GM21529 (cell line): Measurements from ENCODE around the gene NDUFA8.
"Not testable (repeated sequence)": the region's sequence is repeated elsewhere in the genome, so short reads cannot be mapped to it uniquely, and the experiment has no call there.

ENCODE experiments used
- ATAC-seq: cut with Tn5 transposase; IDR thresholded peaks from one replicate; pipeline ENCODE4 v1.9.1; 2021; ENCODE audit not compliant: unreplicated experiment

NDUFA8 gene

DNA sequence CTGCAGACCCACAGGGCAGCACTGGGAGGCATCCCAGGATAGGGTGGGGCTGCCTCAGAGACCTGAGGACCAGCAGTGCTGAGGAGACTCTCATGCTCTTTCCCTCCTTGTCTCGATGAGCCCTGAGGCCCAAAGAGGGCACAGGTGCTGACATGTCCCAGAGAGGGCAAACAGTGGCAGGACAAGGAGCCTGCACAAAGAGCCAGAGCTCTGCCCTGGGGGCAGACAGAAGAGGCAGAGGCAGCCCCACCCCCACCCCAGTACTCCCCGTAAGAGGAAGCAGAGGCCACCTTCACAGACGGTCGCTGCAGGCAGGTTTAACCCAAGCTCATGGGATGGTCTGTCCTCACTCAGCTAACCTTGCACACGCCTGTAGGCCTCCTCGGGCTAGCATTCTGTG lies 37.1 kb downstream of the NDUFA8 start:
- ATAC-seq = no peak

DNA sequence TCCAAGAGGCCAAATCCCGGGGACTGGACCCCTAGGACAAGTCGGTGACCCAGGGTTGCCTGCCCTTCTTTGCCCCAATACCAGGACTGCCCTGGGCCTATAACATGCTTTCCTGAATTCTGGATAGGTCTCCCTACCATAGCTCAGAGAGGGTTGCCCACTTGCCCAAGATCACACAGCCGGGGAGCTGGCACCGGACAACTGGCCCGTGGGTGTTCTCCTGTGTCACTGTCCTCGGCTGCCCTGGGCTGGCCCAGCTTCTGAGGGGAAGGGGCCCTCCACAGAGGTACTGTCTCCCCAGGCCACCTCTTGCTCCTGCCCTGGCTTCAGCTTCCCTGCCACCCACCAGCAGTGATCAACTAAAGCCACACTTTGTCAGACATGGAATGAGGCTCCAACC lies 37.6 kb downstream of the NDUFA8 start:
- ATAC-seq = no peak

DNA sequence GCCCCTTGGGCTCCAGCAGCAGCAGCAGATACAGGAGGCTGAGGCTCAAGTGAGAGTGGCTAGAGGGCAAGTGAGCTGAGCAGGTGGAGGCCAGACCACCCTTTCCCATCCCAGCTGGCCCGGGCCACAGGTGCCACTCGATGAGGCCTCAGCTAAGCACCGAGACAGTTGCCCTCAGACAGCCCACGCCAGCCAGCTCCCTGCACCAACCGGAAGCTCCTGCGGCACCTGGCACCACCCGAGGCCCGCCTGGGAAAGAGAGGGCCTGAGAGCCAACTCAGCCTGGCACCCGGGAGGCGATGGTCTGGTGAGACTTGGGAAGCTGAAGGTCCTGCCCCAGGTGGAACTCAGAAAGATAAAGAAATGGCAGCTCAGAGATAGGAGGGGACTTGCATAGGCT lies 38.2 kb downstream of the NDUFA8 start:
- no peak for ATAC-seq

DNA sequence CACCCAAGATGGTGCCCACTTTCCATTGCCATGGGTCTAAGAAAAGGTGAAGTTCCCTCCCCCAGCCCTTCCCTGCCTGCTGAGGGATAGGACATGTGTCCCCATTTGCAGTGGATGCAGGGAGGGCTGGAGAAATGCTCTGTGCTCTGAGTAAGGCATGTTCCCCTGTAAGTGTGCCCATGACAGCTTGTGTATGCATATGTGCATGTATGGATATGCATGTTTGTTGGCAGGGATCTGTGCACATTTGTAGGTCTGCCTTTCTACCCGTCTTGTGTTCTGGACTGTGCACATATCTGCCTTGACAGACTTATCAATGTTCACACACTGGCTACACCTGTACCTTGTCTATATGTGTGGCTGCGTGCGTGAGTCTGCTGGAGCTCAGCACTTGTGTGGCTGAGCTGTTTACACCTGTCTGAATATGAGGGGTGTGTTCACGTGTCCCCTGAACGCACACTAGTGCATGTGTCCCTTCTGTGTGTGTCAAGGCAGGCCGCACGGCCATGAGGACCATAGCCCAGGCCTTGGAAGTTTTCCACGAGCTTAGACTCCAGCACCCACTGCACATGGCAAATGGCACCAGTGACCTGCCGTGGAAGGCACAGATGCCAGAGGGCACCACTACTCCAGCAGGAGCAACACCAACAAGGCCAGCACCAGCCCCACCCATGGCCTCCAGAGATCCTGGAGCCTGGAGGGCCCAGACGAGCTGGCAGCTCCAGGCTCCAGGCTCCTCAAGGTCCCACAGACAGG lies 39.1 kb downstream of the NDUFA8 start:
- ATAC-seq = no peak

DNA sequence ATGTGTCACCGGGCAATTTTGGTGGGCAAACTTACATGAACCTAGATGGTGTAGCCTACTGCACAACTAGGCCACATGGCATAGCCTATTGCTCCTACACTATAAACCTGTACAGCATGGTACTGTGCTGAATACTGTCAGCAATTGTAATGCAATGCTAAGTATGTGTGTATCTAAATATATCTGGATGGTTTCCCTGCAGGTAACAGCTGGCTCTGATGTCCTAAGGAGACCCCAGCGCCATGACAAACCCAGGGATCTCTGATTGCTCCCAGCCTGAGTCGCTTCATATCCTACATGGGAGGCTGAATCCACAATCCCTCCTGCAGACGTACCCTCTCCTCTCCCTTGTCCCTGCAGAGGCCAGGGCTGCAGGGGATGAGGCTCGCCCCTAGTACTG lies 39.9 kb downstream of the NDUFA8 start:
- no peak for ATAC-seq

DNA sequence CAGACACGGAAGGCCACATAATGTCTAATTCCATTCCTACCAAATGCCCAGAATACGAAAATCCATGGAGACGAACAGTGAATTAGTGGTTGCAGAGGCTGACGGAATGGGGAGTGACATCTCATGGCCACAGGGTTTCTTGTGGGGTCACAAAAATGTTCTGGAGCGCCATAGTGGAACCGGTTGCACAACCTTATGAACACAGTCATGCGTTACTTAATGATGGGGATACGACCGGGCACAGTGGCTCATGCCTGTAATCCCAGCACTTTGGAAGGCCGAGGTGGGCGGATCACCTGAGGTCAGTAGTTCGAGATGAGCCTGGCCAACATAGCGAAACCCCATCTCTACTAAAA lies 40.4 kb downstream of the NDUFA8 start:
- no peak for ATAC-seq

DNA sequence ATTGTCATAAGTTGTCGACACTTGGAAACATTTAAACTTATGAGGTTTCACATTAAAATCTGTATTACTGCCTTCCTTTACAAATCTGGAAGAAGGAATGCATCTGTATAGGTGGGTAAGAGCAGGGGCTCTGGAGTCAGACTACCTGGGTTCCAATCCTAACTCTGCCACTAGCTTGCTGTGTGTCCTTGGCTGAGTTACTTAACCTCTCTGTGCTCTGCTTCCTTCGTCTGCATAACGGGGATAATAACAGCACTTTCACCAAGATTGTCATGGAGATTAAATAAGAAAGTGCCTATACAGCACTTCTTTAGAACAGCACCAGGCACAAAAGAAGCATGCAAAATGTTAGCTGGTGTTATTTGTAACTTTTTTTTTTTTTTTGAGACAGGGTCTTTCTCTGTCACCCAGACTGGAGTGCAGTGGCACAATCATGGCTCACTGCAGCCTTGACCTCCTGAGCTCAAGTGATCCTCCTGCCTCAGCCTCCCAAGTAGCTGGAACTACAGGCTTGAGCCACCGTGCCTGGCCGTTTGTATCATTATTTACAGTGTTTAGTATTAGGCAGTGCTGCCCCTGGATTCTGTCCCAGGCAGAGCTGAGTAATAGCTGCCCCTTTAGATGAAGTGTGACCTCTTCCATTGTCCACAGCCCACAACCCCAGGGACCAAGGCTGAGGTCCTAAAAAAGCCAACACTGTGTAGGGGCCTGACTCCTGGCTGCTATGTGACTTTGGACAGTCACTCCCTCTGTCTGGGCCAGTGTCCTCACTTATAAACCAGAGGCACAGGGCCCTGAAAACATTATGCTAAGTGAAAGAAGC lies 41.0 kb downstream of the NDUFA8 start:
- no peak for ATAC-seq

DNA sequence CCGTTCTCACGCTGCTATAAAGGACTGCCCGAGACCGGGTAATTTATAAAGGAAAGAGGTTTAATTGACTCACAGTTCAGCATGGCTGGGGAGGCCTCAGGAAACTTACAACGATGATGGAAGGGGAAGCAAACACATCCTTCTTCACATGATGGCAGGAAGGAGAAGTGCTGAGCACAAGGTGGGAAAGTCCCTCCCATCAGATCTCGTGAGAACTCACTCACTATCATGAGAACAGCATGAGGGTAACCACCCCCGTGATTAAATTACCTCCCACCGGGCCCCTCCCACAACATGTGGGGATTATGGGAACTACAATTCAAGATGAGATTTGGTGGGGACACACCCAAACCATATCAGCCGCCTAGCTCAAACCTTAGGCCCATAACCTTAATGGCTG lies 42.3 kb downstream of the NDUFA8 start:
- not testable (repeated sequence) for ATAC-seq

DNA sequence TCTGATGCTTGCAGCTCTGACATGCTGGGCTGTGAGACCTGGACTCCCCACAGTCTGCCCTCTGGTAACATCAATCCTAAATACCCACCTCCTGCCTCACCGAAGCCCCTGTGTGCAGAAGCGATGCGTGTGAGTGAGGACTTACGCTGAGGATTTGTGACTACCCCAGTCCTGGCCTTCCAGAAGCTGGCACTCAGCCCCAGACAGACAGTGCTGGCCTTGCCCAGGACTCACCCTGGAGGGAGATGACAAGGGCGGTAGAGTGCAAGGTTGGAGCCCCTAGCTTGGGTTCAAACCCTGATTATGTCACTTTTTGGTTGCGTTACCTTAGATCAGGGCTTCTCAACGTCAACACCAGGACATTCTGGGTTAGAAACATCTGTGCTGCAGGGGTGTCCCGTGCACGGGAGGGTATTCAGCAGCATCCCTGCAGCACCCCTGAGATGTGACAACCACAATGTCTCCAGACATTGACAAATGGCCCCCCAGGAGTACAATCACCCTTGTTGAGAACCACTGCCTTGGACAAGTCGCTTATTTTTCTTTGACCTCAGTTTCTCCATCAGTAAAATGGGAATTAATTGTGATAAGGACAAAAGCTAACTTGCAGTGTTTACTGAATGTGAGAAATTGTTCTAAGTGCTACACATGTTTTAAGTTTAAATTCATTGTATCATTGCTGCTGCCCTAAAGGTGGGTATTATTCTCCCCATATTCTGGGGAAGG lies 43.0 kb downstream of the NDUFA8 start:
- ATAC-seq = no peak

DNA sequence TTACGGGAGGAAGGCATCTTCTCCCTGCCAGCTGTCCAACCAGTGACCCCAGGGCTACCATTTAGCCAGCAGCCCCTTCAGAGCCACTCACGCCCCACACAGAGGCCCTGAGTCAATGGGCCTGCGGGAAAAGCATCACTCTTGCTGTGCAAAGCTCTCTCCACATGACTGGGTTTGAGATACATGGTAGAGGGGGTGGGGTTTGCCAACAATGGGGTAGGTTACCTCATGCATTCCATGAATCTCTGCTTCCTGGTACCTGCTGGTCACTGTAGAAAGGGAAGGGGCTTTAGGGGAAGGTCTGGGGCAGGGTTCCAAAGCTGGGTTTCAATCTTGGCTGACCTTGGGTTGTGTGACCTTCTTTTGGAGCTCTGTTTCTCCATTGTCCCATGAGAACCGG lies 43.5 kb downstream of the NDUFA8 start:
- no peak for ATAC-seq

DNA sequence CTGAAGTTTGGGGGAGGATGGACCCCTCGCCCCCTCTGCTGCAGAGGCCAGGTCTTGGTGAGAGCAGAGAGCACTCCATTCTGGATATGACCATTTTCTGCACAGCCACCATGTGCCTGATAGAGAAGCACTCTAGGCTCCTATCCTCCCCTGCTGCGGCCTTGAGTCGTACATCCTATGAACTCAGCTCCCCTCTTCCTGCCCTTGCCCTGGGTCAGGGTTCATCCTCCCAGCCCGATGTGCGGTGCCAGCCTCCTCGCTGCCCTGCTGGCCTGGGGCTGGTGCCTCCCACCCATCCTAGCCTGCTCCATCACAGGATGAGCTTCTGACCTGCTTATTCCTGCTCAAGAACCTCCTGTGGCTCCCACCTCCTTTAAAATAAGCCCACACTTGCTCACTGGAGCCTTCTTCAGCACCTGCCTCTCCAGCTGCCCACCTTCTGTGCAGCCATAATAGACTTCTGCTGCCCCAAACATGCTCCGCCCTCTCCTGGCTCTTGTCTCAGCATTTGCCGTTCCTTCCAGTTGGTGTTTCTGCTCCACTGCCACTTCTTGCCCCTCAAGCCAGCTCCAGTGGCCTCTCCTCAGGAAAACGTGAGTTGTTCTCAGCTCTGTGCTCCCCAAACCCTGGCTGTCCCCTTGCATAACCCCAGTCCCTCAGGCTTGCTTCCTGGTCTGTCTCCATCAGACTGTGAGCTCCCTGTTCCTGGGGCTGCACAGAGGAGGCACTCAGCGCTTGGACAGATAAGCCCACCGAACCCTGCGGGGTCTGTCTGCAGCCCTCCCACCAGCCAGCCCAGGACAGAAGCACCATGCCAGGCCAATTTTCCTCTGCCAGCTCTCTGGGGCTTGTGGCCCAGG lies 44.2 kb downstream of the NDUFA8 start:
- ATAC-seq = no peak

DNA sequence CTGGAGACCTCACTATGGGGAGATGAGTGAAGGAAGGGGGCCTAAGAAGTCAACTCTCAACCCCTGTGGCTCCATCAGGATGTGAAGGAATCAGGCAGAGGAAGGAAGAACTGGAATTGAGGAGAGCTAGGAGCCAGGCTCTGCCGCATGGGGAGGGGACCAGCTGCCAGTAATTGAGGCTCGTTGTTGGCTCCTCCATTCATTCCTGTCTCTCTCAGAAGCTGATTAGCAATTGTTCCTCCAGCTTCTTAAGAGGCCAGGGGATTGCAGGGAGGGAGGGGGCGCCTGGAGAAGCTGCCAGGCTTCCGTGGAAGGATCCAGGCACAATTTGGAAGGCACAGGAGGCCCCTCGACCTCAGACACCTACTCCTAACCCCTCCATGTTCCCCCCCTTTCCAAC lies 46.0 kb downstream of the NDUFA8 start:
- no peak for ATAC-seq

DNA sequence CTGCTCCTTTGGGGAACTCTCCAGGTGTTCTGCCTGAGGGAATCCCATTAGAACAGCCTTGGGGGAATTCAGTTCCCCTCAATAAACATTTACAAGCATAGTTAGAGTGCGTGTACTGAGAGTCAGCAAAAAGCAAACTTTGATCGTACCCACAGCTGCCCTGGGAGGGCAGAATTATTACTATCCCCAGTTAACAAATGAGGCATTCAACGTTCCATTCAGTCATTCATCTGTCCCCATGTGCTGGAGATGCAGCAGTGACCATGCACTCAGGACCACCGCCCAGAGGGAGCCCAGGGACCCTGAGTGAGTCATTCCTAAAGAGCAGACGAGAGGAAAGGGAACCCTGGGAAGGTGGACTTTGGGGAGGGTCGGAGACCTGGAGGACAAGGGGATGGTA lies 47.3 kb downstream of the NDUFA8 start:
- no peak for ATAC-seq

DNA sequence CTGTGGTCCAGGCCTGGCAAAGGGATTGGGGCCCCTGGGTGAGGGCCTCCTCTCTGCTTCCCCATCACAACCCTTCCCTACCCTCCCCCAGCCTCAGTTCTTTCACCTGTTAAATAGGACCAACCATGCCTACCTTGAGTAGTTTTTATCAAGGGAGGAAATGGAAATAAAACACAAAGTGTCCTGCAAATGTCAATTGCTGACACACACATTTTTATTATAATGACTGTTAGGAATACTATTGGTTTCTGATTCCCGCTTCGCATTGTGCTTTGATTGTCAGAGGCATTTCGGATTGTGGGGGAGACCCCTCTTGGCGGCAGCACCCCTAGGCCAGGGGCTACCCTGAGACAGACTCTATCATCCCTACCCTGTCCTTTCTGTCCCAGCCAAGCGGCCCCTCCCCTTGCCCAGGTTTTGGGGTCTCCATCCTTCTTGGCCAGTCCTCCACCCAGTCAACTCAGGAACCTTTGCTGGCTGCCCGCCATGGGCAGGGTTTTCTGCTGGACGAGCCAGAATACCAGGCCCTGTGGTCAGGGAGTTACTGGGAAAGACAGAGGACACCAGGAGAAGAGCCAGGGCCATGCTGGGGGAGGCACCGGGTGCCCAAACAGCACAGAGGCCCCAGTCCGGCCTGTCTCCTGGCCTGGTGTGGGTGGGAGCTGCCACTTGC lies 48.0 kb downstream of the NDUFA8 start:
- no peak for ATAC-seq

DNA sequence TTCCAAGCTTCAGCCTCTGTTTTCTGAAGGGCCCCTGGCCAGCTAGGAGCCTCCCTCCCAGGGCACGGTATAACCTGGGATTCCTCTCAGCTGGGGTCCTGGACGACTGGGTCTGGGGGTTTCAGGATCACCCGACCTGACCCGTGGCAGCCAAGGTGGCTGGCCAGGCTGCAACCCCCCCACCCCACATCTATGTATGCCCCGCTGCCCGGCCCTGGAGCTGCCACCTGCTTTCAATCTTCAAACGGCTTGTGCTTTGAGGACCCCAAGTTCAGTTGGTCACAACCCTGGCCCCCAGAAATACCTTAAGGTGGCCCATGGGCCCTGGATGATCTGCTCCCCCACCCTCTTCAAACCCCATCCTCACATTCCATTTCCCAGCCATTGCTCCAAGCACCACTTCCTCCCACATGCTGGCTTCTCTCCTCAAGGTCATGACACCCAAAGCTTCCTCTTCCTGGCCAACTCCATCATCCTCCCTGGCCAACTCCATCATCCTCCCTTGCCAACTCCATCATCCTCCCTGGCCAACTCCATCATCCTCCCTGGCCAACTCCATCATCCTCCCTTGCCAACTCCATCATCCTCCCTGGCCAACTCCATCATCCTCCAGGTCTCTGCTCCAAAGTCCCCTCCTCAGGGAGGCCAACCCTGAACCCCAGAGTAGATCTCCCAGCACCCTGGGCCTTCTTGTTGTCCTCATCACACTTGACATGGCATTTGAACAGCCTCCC lies 49.3 kb downstream of the NDUFA8 start:
- no peak for ATAC-seq

DNA sequence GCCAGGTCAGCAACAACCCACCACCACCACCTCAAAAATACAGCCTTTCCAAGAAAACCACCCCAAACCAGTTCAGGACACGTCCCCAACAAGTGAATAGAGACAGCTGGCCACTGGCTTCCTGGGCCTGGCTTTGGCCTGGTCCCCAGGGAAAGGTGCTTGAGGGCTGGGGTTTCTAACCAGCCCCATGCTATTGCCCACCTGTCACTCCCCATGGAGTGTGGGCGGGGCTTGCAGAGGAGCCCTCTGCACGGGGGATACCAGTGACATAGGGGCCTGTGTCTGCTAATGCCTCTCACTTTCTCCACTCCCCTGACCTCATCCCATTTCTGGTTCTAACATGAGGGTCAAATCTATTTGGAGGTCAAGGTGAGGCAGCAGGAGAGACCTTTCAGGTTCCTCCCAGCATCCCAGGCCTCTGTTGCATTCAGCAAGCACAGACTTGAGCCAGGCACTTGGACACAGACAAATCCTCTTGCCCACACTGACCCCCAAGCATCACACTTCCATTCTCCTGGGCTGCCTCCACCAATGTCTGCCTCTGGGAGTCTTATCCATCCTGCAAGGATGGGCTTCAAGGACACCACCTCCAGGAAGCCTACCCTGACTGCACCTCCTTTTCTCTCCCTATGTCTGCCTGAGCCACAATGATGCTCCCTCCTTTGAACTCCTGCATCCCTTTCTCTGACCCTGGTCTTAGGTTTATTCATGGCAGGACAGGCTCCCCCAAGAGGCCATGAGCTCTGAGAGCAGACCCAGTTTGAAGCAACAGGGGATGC lies 50.4 kb downstream of the NDUFA8 start:
- no peak for ATAC-seq

DNA sequence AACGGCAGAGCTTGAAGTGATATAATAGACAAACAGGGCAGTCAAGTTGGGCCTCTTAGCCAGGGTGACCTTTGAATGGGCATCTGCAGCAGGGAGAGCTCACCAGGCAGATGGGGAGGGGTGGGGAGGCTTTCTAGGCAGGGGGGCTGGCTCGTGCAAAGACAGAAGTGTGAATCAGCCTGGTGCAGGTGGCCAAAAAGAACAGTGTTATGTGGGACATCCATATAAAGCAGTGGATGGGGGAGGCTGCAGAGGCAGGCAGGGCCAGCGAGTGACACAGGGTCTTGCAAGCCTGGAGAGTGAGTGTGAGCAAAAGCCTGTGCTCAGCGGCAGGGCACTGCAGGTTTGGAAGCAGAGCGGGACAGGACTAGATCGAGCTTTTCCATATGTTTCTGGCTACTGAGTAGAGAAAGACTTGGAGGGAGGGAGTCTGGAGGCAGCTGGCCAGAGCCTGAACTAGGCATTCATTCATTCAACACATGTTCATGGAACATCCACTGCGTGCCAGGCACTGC lies 52.2 kb downstream of the NDUFA8 start:
- no peak for ATAC-seq

DNA sequence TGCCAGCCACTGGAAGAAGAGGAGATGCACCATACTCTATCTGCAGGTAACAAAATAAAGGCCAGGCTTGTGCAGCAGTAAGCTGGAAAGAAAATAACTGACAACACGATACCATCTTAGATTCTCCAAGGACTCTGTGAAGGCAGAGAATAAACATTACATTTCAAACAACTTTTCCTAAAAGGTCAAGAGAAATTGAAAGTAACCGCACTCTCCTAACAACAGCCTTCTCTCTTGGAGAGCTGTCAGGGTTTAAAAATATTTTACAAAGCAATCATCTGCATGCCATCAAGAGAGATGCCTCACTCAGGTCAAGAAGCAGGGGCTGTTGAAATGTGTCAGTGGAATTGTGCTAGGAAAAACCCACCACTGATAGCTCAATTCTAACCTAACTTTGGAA lies 53.0 kb downstream of the NDUFA8 start:
- ATAC-seq = no peak

DNA sequence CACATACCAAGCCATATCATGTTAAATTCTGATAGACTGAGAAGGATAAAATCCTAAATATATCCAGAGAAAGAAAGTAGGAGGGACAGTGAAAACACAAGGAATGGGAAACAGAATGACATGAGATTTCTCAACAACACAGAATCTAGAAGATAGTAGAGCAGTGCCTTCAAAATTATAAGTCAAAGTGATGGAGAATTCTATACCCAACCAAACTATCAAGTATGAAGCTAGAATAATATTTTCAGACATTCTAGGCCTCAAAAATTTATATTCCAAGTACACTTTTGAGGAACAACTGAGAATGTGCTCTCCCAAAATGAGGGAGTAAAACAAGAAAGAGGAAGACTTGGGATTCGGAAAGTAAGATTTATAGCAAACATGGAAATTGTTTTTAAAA lies 55.6 kb downstream of the NDUFA8 start:
- ATAC-seq = no peak
